ENCODE measurements around the gene STEAP1B.
"Not testable (repeated sequence)": the region's sequence is repeated elsewhere in the genome, so short reads cannot be mapped to it uniquely, and the experiment has no call there.

STEAP1B gene

DNA sequence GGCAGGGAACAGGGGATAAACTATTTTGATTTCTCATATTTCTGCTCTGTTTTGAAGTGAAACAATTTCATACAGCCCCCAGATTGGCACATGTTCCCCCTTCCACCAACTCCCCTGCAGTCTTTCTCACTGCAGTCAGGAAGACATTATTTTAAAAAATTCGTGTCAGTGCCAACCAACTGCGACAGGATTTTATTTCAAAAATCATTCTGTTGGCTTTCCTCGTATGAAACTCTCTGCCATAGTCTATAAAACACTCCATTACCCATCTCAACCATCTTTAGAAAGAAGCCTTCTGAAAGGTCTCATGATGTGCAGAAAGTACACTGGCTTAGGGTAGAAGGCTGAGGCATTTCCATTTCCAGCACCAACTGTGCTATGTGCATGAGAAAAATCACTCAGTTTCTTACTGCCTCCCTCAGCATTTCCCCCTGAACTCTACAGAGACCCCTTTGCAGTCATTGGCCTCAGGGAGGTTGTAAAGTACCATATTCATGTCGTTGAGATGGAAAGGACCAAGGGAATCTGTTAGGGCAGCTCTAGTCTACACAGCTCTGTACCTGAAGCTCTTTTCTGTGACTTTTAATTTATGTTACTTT, 46.9 kb downstream of the STEAP1B start:
- Histone ChIP-seq H3K9me3 (ENCODE audit: control insufficient read depth, low read length) (no peaks in the 10 kb centered on the region), H3K4me1 (ENCODE audit: control insufficient read depth, insufficient read depth, low read length, poor library complexity, severe bottlenecking) (no peaks in the 10 kb centered on the region), H3K36me3 (ENCODE audit: control insufficient read depth, insufficient read depth, low read length) (no peaks in the 10 kb centered on the region), H3K4me3 (ENCODE audit: extremely low read depth, insufficient read depth, low read length, poor library complexity, severe bottlenecking) (no peak overlapping the region), H3K27ac (ENCODE audit: low read depth, low read length, severe bottlenecking) (no peak overlapping the region)
- WGBS, 2 experiments (ENCODE audit: insufficient coverage in 2 of 2) = 74 to 91% methylated on average over 3 of the region's 4 CpGs

DNA sequence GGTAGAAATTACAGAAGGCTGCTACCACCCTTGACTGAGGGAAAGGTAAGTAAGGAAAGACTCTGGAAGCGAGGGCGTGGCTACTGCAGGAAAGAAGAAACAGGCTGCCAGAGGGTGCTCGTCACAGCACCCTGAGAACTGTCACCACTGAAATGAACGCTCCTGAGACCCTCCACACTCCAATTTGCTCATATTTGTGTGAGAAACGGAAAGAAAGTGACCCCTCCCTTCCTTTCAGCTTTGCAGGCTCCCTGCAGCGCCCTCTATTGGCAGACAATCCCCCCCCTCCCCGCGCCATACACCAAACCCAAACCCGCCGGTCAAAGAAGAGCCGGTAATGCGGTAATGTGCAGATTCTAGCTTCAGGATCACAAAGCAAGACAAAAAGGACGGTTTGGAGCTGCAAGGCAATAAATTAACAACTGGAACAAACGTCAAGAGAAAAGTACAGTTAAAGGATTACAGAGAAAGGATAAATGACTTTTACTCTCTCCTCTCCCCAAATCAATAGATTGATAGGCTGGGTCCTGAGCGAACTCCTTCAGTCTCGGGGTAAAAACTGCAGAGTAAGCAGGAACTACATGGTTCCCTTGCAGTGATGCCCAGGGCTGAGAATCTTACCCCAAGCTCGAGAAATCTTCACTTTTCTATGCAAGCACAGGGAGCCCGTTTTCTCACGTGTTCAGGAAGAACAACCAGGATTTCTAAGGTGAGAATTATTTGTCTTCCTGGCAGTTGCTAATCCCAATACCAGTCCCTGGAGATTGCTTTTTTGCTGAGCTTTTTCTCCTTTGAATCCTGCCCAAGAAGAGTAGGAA, 47.6 kb downstream of the STEAP1B start:
- Histone ChIP-seq H3K9me3 (ENCODE audit: control insufficient read depth, low read length) (no peaks in the 10 kb centered on the region), H3K4me3 (ENCODE audit: extremely low read depth, insufficient read depth, low read length, poor library complexity, severe bottlenecking) (no peak overlapping the region), H3K36me3 (ENCODE audit: control insufficient read depth, insufficient read depth, low read length) (no peaks in the 10 kb centered on the region), H3K4me1 (ENCODE audit: control insufficient read depth, insufficient read depth, low read length, poor library complexity, severe bottlenecking) (no peaks in the 10 kb centered on the region), H3K27ac (ENCODE audit: low read depth, low read length, severe bottlenecking) (no peak overlapping the region)
- WGBS, 2 experiments (ENCODE audit: insufficient coverage in 2 of 2) = 23 to 49% methylated on average over 5 to 10 of the region's 19 CpGs

DNA sequence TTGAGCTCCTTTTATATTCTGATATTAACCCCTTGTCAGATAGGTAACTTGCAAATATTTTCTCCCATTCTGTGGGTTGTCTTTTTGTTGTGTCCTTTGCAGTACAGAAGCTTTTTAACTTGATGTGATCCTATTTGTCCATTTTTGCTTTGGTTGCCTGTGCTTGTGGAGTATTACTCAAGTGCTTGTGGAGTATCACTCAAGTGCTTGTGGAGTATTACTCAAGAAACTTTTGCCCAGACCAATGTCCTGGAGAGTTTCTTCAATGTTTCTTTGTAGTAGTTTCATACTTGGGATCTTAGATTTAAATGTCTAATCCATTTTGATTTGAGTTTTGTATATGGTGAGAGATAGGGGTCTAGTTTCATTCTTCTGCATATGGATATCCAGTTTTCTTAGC, 50.0 kb downstream of the STEAP1B start:
- not testable (repeated sequence) for H3K4me3 ChIP-seq (ENCODE audit: extremely low read depth, insufficient read depth, low read length, poor library complexity, severe bottlenecking); H3K27ac ChIP-seq (ENCODE audit: low read depth, low read length, severe bottlenecking); H3K36me3 ChIP-seq (ENCODE audit: control insufficient read depth, insufficient read depth, low read length); H3K9me3 ChIP-seq (ENCODE audit: control insufficient read depth, low read length); H3K4me1 ChIP-seq (ENCODE audit: control insufficient read depth, insufficient read depth, low read length, poor library complexity, severe bottlenecking)

DNA sequence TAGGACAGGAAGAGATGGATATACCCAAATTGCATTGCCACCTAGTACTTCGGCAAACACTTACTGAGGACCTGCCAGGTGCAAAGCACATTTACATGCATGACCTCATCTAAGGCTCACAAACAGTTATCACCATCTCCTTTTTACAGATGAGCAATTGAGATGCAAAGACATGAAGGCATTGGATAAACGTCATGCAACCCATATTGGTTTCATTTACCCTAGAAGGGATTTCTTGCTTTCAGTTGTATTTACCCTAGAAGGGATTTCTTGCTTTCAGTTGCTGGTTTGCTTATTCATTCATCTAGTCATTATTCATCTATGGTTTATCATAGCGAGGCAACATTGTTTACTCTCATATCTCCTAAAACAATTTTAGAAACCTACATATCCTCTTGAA, 52.2 kb downstream of the STEAP1B start:
- 88 to 100% methylated on average over 1 to 2 of the region's 3 CpGs for WGBS, 2 experiments (ENCODE audit: insufficient coverage in 2 of 2)
- H3K4me1 ChIP-seq (ENCODE audit: control insufficient read depth, insufficient read depth, low read length, poor library complexity, severe bottlenecking) = no peaks in the 10 kb centered on the region
- H3K27ac ChIP-seq (ENCODE audit: low read depth, low read length, severe bottlenecking) = no peak overlapping the region
- no peaks in the 10 kb centered on the region for H3K9me3 ChIP-seq (ENCODE audit: control insufficient read depth, low read length)
- no peak overlapping the region for H3K4me3 ChIP-seq (ENCODE audit: extremely low read depth, insufficient read depth, low read length, poor library complexity, severe bottlenecking)
- no peaks in the 10 kb centered on the region for H3K36me3 ChIP-seq (ENCODE audit: control insufficient read depth, insufficient read depth, low read length)

DNA sequence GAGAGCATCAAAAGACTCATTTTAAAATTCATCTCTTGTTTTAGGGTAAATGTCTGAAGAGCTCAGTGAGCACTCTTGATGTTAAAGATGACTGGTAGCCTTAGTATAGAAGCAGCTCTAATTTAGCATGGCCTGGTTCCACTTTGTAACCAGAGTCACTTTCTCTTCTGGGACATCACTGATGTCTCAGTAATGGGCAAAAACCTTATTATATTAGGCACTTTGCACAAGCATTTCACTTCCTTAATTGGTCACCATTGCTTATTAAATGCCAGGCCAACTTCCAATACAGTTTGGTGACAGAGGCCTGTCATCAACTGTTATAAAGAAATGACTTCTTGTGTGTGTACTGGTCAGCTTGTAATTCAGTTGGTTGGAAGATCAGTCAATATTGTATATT, 53.0 kb downstream of the STEAP1B start:
- H3K4me1 ChIP-seq (ENCODE audit: control insufficient read depth, insufficient read depth, low read length, poor library complexity, severe bottlenecking) = no peaks in the 10 kb centered on the region
- no peaks in the 10 kb centered on the region for H3K36me3 ChIP-seq (ENCODE audit: control insufficient read depth, insufficient read depth, low read length)
- H3K27ac ChIP-seq (ENCODE audit: low read depth, low read length, severe bottlenecking) = no peak overlapping the region
- no peak overlapping the region for H3K4me3 ChIP-seq (ENCODE audit: extremely low read depth, insufficient read depth, low read length, poor library complexity, severe bottlenecking)
- H3K9me3 ChIP-seq (ENCODE audit: control insufficient read depth, low read length) = no peaks in the 10 kb centered on the region

DNA sequence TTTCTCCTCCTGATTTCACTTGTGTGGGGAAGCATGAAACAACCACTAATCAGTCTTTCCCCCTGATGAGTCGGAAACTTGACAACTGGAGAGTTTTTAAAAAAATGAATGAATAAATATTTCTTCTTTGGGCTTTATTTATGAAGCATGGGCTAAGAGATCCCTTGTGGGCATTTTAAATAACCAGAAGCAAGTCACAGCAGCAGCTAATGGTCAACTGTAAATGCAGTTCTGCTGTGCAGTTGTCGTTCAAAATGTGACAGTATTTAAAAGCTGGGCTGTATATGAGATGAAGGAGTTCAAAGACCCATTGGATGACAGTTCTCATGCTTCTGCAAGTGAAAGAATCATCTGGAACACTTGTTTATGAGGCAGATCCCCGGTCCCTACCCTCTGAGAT, 54.1 kb downstream of the STEAP1B start:
- 90 to 96% methylated on average over 2 of the region's 3 CpGs for WGBS, 2 experiments (ENCODE audit: insufficient coverage in 2 of 2)
- Histone ChIP-seq H3K36me3 (ENCODE audit: control insufficient read depth, insufficient read depth, low read length) (no peaks in the 10 kb centered on the region), H3K27ac (ENCODE audit: low read depth, low read length, severe bottlenecking) (no peak overlapping the region), H3K4me3 (ENCODE audit: extremely low read depth, insufficient read depth, low read length, poor library complexity, severe bottlenecking) (no peak overlapping the region), H3K4me1 (ENCODE audit: control insufficient read depth, insufficient read depth, low read length, poor library complexity, severe bottlenecking) (no peaks in the 10 kb centered on the region), H3K9me3 (ENCODE audit: control insufficient read depth, low read length) (no peaks in the 10 kb centered on the region)

DNA sequence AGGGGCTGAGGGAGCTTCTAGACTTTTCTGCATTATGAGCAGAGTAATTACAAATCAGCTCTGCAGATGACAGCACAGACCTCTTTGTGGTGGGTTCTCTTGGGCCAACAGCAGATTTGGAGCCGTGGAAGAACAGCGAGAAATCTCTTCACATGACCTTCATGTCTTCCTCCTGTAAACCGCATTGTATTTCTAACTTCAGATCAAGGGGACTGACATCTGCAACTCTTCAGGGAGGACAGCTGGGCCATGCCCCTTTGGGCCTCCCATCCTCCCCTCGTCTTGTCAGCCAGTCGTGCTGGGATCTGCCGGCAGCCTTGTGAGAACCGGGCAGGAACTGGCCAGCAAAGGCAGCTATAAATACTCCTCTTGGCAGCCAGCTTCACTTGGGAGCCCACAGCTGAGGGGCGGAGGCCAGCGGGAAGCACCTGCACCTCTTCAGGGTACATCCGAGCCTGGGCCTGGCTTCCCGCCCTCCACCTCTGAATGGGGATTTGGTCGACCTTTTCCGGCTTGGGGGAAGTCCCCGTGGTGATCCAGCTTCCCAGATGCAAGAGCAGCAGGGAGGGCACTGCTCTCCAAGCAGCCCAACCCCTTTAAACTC, 54.7 kb downstream of the STEAP1B start:
- H3K9me3 ChIP-seq (ENCODE audit: control insufficient read depth, low read length) = no peaks in the 10 kb centered on the region
- H3K36me3 ChIP-seq (ENCODE audit: control insufficient read depth, insufficient read depth, low read length) = no peaks in the 10 kb centered on the region
- no peaks in the 10 kb centered on the region for H3K4me1 ChIP-seq (ENCODE audit: control insufficient read depth, insufficient read depth, low read length, poor library complexity, severe bottlenecking)
- no peak overlapping the region for H3K4me3 ChIP-seq (ENCODE audit: extremely low read depth, insufficient read depth, low read length, poor library complexity, severe bottlenecking)
- no peak overlapping the region for H3K27ac ChIP-seq (ENCODE audit: low read depth, low read length, severe bottlenecking)
- 77 to 83% methylated on average over 14 of the region's 14 CpGs for WGBS, 2 experiments (ENCODE audit: insufficient coverage in 2 of 2)

DNA sequence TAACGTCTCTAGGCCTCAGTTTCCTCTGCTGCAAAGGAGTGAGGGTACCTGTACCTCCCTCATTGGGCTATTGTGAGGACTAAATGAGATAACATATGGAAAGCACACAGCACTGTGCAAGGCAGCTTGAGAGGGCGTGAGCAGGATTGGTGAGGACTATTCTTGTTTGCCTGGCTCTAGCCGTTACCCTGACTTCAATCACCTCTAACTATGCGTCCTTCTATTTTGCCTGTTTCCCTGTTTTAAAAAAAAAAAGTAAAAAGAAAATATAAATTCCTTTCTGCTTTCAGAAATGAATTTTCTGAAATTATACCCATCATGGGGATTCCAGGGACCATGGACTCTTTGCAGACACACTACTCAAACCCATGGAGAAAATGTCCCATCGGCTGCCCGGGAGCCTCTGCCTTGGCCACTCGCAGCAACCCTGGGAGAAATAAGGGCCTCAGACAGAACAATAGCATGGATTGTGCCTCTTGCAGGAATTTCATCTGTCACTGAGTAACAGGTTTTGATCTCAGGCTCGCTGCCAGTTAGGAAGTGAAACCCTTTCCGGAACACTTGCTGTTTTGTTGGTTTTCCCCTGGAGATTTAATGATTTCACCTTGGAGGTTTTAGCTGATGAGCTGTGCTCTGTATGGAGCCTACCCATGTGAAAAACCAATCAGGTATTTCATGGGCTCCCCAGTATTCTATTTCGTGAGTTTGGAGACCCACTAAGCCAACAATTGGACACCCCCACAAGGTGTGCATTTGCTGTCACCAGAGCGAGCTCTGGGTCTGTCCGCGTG, 55.6 kb downstream of the STEAP1B start:
- no peaks in the 10 kb centered on the region for H3K9me3 ChIP-seq (ENCODE audit: control insufficient read depth, low read length)
- no peak overlapping the region for H3K4me3 ChIP-seq (ENCODE audit: extremely low read depth, insufficient read depth, low read length, poor library complexity, severe bottlenecking)
- WGBS, 2 experiments (ENCODE audit: insufficient coverage in 2 of 2) = 91 to 94% methylated on average over 9 of the region's 13 CpGs
- H3K4me1 ChIP-seq (ENCODE audit: control insufficient read depth, insufficient read depth, low read length, poor library complexity, severe bottlenecking) = no peaks in the 10 kb centered on the region
- no peaks in the 10 kb centered on the region for H3K36me3 ChIP-seq (ENCODE audit: control insufficient read depth, insufficient read depth, low read length)
- no peak overlapping the region for H3K27ac ChIP-seq (ENCODE audit: low read depth, low read length, severe bottlenecking)

DNA sequence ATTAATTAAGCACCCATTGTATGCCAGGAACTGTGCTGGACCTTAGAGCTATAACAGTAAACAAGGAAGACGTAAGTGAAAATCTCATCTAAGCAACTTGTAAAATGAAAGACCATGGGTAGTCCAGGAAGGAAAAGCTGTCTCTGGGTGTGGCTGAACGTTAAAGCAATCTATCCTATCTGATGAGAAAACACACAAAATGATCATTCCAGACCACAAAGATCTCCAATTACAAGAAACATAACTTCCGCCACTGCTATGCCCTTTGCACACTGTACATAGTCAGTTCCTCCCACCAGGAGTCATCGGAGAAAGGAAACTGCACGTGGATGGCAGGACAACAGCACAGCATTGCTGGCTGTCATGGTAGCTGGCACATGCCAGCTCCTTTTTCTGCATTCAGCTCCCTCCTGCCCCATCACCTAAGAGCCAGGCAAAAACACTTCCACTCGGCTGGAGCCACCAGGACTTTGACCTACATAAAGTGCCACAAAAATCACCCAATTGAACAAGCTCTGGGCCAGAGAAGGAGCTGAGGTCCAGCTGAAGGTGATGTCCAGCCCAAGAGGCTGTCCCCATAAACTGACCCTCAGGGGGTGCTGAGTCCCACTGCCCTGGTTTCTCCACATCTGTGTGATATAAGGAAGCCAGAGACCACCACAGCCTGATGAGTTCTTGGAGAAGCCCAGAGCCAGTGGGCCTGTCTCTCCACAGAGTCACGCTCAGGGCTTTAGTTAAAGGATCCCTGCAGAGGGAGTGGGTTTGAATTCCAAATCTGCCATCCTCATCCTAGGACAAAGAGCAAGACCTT, 56.4 kb downstream of the STEAP1B start:
- WGBS, 2 experiments (ENCODE audit: insufficient coverage in 2 of 2) = 80 to 88% methylated on average over 5 to 6 of the region's 7 CpGs

DNA sequence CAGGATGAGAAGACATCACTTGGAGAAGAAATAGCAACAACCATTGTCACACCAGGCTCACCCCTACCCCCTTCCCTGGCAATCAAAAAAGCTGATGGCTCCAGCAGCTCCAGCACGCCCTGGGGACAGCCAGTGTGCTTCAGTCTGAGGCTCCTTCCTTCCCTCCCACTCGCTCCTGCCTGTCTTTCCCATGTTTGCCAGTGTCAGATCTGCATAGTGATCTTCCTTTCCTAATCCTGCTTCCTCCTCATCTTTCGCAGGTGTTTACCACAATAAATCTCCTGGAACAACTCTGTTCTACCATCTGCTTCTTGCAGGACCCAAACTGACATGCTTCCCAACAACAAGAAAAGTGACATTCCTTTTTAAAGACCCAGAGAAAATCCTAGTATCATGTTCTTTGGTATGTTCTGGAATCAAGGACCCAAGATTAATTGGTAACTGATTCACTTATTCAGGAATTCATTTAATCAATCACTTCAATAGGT, 57.1 kb downstream of the STEAP1B start:
- 92 to 100% methylated on average over 2 to 3 of the region's 3 CpGs for WGBS, 2 experiments (ENCODE audit: insufficient coverage in 2 of 2)
- H3K27ac ChIP-seq (ENCODE audit: low read depth, low read length, severe bottlenecking) = no peak overlapping the region

More for the DNA sequence above, 56.4 kb downstream of the STEAP1B start:
- Histone ChIP-seq H3K4me1 (ENCODE audit: control insufficient read depth, insufficient read depth, low read length, poor library complexity, severe bottlenecking) (no peaks in the 10 kb centered on the region), H3K36me3 (ENCODE audit: control insufficient read depth, insufficient read depth, low read length) (no peaks in the 10 kb centered on the region), H3K9me3 (ENCODE audit: control insufficient read depth, low read length) (no peaks in the 10 kb centered on the region), H3K4me3 (ENCODE audit: extremely low read depth, insufficient read depth, low read length, poor library complexity, severe bottlenecking) (no peak overlapping the region), H3K27ac (ENCODE audit: low read depth, low read length, severe bottlenecking) (no peak overlapping the region)

More for the DNA sequence above, 57.1 kb downstream of the STEAP1B start:
- no peaks in the 10 kb centered on the region for H3K36me3 ChIP-seq (ENCODE audit: control insufficient read depth, insufficient read depth, low read length)
- H3K9me3 ChIP-seq (ENCODE audit: control insufficient read depth, low read length) = no peaks in the 10 kb centered on the region
- H3K4me1 ChIP-seq (ENCODE audit: control insufficient read depth, insufficient read depth, low read length, poor library complexity, severe bottlenecking) = no peaks in the 10 kb centered on the region
- H3K4me3 ChIP-seq (ENCODE audit: extremely low read depth, insufficient read depth, low read length, poor library complexity, severe bottlenecking) = no peak overlapping the region

Measured in mesodermal cell (in vitro differentiated cells).